ENCODE data around the gene PACS2. TPM values are rescaled to one million over a fixed set of nuclear protein-coding genes. Genes with fewer than 3 reads are reported as not detected.

PACS2 gene
- polyA plus RNA-seq, 4 donors: 46.8 to 102 (median 80.9) TPM

DNA sequence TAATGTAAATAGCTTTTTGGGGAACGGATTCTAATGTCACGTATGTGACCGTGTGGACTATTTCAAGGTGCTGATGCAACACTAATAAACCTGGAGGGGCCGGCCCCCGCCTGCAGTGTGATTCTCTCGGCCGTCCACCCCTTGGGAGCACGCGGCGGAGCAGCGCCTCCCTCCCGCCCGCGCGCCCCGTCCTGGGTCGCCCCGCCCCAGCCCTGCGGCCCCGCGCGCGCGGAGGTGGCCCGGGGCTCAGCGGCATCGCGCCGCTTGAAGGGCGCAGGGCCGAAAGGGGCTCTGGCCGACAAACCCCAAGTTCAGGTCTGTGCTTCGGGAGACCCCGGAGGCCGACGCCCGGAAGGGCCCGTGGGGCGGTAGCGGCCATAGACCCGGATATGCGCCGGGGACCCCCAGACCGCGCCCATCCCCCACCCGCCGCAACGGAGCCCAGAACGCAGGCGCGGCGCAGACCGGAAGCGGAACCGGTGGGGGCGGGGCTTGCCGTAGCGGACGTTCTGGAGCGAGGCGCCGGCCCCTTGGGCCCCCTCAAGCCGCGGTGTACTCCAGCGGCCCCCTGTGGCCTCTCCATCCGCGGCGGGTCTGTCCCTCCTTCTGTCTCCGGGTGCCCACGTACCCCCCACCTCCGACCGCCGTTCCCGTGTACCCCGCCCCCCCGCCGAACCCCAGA lies 83.6 kb downstream of the PACS2 start, which contains the start of gene TEX22:
Gene TEX22 (plus strand): TSS at position 495 of the 682 bp plus-strand sequence. CDS start 803 bp downstream, outside the sequence.
- DNase-seq (ENCODE audit: low read depth in 4 of 4, low spot score in 2 of 4): peak in 3 of 4 donors; percentile 73 to 81 (median 81)

DNA sequence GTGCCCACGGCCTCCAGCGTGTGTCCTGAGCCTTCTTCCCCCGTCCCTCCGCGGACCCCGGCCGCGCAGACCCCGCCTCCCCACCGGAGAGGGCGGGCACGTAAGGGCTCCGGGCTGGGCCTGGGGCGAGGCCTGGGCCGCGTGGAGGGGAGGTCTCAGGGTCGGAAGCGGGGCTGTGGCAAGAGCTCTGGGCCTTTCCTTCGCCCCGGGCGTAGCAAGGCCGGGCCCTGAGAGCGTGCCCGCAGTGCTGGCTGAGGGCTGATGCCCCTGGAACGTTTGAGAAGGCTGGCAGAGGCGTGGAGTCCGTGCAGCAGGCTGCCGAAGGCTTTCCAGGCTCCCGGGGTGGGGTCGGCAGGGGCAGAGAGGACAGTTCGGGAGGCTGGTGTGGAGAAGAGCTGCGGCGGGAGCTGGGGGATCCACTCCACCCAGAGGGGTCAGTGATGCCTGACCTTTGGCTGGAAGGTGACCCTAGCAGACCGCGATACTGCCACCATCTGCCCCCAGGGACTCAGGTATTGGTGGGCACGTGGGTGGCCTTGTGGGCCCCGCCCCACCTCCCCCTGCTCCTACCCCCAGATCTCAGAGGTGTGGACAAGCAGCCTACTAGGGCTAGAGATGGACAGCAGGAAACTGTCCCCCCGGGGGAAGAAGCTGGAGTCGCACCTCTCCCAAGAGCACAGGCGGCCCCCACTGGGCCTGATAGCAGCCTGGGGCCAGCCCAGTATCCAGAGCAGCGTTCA lies 84.3 kb downstream of the PACS2 start:
- DNase-seq (ENCODE audit: low read depth in 4 of 4, low spot score in 2 of 4): no peak

DNA sequence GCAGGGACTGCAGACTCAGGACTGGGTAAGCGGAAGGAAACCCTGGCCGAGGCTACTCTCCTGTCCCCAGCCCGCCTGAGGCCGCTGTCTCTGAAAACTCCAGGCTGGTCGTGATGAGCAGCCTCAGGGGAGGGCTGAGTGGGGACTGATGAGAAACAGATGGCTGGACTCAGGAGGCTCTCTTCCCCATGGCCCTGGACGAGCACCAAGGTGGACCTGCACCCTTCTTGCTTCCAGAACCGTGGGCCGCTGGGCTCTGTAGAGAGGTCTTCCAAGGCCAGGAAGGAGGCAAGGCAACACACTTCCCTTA lies 84.9 kb downstream of the PACS2 start:
- no peak for DNase-seq (ENCODE audit: low read depth in 4 of 4, low spot score in 2 of 4)

DNA sequence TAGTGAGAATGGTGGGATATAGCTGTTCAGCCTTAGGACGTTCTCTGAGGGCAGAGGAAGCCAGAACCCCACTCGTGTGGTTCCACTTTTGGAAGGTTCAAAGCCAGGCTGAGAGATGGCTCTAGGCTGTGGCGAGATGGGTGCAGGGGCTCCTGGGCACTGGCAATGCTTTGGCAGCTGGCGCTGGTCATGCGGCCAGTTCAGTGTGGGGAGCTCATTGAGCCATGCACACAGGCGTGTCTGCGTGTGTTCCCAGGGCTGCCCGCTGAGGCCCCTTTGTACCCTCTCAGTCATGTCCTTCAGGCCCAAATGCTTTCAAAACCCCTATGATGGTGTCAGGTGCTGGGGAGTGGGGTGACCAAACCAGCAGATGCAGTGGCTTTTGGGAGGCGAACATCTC lies 85.5 kb downstream of the PACS2 start:
- no peak for DNase-seq (ENCODE audit: low read depth in 4 of 4, low spot score in 2 of 4)

DNA sequence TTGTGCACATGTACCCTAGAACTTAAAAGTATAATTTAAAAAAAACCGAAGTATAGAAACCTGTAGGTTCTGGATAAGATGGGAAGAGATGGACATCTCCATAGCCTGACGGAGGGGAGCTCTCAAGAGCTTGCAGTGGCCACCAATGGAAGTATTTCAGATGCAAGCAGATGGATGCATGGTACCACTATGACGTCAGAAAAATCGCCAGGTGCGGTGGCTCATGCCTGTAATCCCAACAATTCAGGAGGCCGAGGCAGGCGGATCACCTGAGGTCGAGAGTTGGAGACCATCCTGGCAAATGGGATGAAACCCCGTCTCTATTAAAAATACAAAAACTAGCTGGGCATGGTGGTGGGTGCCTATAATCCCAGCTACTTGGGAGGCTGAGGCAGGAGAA lies 87.2 kb downstream of the PACS2 start:
- no peak for DNase-seq (ENCODE audit: low read depth in 4 of 4, low spot score in 2 of 4)

DNA sequence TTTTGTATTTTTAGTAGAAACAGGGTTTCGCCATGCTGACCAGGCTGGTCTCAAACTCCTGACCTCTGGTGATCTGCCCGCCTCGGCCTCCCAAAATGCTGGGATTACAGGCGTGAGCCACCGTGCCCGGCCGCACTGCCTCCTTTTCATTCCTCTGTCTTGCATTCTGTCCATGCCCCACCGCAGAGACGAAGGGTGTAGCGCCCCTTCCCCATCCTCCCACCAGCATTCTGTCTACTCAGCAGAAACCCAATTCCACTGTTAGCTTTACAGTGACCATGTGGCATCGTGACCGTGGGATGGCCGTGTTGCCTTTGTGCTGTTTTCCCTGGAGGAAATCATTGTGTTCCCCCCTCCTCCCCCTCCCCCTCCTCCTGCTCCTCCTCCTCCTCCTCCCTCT lies 94.0 kb downstream of the PACS2 start:
- no peak for DNase-seq (ENCODE audit: low read depth in 4 of 4, low spot score in 2 of 4)

DNA sequence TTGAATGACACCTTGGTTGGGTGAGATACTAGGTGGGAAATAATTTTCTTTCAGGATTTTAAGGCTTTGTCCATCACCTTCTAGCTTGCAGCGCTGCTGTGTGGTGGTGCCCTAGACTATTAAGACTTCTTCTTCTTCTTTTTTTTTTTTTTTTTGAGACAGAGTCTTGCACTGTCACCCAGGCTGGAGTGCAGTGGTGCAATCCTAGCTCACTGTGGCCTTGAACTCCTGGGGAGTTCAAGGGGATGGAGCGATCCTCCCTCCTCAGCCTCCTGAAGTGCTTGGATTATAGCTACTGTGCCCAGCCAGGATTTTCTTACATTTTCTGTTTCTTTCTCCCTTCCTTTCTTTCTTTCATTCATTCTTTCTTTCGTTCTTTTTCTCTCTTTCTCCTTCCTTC lies 94.8 kb downstream of the PACS2 start:
- no peak for DNase-seq (ENCODE audit: low read depth in 4 of 4, low spot score in 2 of 4)

DNA sequence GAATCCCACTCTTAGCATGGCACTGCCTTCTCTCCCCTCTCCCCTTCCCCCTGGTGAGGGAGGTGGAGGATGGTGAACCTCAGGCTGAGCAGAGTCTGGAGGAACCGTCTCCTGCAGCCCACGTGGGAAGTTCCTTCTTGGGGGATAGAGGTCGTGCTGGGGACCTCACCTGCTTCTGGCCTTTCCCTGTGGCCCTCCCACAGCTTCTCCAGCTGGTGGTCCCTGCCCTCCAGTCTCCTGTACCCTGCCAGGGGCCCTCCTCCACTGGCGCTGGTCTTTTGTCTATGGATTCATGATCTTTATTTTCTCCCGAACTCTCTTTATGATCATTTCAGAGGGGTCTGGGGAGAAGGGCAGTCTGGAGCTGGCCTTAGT lies 96.1 kb downstream of the PACS2 start:
- DNase-seq (ENCODE audit: low read depth in 4 of 4, low spot score in 2 of 4): no peak

DNA sequence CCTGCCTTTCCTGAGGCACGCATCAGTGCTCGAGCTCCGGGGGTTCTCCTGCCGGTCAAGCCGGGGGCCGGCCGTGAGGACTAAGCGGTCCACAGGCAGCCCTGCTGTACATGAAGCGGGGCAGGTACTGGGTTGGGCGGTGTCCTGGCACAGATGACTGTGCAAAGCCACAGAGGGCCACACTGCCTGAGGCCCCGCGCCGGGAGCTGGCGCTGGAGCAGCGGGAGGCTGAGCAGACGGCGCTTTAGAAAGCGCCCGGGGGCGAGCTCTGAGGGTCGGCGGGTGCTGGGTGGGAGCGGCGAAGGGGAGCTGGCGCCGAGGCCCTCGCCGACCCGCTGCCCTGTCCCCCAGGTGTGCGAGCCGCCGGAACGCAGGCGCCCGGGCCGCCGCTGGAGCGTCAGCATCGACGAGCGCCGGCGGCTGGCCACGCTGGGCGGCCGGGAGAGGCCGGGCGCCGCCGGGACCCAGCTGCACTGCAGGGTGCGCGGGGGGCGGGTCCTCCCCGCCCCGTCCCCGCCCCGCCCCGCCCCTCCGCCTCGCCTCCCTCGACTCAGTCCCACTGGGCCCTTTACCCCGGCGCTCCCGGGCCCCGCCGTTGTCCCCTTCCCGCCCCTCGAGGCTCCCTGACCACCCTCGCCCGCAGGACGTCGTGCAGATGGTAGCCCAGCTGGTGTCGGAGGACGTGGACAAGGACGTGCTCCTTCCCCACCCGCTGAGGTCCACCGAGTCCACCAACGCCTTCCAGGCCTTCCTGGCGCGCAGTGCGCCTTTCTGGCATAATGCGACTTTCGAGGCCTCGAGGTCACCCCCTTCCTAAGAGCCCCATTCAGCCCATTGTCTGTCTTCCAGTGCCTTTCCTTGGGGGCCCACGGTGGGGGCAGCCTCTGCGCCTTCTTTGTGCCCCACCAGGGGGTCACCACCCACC lies 96.7 kb downstream of the PACS2 start:
- no peak for DNase-seq (ENCODE audit: low read depth in 4 of 4, low spot score in 2 of 4)

DNA sequence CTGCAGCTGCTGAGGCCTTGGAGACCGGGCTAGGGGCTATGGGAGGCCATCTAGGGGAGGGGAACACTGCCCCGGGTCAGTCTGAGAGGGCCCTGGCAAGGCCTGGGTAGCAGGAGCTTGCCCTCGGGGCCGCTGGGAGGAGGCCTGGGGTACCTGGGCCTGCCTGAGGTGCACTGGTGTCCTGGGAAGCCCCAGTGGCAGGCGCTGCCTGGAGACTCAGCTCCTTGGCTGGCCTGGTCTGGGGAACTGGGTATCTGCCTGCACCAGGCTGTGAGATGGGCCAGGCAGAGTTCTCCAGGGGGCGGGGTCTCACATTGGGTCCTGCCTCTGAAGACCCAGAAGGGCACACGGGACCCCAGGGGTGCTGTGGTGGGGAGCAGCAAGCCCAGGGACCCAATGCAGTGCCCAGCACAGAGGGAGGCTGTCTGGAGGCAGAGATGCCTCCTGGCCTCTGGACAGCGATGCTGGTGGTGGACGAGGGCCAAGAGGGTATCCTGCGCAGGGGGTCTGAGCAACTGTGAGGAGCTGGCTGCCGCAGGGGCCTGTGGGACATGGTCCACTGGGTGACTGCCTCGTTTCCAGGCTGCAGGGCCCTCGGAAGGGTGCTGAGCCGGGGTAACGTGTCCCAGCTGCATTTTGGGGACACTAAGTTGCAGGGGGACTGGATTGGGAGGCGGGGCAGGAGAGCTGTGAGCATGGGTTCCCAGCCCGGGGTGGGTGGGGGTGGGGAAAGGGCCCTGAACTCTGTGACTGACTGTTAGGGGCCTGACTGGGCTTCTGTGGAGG lies 97.6 kb downstream of the PACS2 start:
- no peak for DNase-seq (ENCODE audit: low read depth in 4 of 4, low spot score in 2 of 4)

DNA sequence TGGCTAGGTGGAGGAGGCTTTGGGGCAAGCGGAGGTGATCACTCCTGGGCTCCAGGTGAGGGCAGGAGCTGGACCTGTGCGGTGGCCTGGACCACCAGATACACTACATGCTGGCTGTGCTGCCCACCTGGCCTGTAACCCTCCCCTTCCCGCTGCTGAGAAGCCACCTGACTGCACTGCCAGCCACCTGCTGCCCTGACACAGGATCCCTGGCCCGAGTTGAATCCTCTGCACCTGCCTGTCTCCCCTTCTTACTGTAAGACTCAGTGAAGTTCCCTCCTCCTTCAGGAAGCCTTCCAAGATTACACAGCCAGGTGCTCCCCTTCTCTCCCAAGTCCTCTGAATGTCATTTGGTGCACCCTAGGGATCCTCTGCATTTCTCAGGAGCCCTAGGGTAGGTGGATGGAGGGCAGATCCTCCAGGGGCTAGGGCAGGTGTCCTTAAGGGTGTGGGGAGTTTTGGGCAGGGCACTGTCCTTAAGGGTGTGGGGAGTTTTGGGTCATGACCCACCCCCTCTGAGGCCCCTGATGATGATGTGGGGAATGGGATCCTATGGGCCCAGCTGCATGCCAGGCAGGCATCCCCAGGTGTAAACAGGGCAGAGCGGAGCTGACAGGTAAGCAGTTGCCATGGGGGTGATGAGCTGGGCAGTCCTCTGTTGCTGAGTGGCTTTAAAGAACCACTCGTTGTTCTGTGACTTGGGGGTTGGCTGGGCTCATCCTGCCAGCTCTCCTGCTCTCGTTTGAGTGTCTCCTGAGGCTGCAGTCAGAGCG lies 98.4 kb downstream of the PACS2 start:
- no peak for DNase-seq (ENCODE audit: low read depth in 4 of 4, low spot score in 2 of 4)

DNA sequence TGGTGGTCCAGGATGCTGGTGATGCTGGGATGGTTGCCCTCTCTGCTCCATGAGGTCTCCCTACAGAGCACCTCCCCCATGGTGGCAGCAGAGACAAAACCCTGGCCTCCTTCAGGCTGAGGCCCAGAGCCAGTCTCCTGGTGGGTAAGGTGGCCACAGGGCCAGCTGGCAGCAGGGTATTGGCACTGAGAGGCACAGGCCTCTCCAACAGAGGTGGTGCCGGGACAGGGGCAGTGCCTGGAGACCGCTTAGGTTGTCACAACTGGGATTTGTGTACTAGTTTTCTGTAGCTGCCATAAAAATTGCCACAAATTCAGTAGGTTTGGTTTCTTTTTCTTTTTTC lies 99.0 kb downstream of the PACS2 start:
- no peak for DNase-seq (ENCODE audit: low read depth in 4 of 4, low spot score in 2 of 4)

DNA sequence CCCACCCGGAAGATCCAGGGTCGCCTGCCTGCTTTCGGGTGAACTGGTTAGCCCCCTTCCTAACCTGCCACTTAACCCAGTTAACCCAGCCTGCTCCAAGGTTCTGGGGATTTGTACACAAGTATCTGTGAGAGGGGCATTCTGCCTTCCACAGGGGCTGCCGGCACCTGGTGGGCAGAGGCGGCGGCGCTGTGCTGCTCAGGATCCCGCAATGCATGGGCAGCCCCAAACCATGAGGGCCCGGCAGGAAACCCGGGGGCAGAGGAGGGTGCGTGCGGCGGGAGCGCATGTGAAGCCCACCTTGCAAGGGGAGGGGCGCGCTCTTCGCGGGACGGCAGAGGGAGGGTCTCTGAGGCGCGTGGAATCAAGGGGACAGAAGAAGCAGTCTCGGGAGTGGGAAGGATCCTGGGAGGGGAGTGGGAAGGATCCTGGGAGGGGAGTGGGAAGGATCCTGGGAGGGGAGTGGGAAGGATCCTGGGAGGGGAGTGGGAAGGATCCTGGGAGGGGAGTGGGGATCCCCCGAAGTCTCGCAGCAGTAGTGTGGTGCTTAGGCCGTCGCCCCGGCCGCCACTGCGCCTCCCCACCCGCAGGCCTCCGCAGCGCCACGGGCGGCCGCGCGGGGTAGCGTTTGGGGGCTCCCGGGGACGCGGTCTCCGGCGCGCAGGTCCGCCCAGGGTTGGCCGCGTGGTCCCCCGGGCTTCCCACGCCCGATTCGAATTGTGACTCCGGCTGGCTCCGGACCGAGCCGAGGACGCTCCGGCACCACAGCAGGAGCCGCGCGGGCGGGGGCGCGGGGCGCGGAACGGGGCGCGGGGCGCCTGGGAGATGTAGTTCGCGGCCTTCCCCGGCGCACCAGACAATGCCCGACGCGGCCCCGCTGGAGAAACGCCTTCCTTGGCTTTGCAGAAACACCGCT lies 100.2 kb downstream of the PACS2 start:
- DNase-seq (ENCODE audit: low read depth in 4 of 4, low spot score in 2 of 4): peak in 1 of 4 donors; percentile 42

DNA sequence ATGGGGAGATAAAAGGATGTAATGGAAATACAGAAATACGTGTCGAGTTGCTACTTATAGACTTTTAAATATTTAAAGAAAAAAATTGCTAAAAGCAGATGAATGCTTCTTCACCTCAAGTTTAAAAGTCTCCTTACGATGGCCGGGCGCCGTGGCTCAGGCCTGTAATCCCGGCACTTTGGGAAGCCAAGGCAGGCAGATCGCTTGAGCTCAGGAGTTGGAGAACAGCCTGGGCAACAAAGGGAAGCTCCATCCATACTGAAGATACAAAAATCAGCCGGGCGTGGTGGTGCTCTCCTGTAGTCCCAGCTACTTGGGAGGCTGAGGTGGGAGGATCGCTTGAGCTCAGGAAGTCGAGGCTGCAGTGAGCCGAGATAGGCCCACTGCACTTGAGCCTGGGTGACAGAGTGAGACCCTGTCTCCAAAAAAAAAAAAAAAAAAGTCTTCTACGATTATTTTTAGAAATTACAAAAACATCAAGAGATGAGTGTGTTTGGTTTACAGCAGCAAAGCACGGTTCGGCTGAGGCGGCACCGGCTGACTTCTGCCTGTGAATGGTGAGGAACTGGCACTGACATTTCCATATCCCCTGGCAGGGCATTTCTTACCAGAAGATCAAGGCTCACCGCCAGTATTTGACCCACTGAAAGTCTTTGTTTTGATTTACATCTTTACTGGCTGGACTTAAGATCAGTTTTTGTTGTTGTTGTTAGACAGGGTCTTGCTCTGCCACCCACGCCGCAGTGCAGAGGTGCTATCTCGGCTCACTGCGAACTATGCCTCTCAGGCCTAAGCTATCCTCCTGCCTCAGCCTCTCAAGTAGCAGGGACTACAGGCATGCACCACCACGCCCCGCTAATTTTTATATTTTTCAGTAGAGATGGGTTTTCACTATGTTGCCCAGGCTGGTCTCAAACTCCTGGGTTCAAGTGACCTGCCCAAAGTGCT lies 101.2 kb downstream of the PACS2 start:
- DNase-seq (ENCODE audit: low read depth in 4 of 4, low spot score in 2 of 4): no peak

DNA sequence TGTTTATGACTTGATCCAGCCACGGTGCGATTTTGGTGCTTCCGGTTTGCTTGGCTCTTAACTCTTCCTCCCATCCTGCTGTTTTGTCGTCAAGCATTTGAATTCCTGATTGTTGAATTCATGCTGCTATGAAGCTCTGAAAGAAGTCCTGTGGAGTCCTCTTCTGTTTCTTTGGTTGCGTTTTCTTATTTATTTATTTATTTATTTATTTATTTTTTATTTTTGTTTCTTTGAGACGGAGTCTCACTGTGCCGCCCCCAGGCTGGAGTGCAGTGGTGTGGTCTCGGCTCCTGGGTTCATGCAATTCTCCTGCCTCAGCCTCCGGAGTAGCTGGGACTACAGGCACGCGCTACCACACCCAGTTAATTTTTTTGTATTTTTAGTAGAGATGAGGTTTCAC lies 102.1 kb downstream of the PACS2 start:
- no peak for DNase-seq (ENCODE audit: low read depth in 4 of 4, low spot score in 2 of 4)

DNA sequence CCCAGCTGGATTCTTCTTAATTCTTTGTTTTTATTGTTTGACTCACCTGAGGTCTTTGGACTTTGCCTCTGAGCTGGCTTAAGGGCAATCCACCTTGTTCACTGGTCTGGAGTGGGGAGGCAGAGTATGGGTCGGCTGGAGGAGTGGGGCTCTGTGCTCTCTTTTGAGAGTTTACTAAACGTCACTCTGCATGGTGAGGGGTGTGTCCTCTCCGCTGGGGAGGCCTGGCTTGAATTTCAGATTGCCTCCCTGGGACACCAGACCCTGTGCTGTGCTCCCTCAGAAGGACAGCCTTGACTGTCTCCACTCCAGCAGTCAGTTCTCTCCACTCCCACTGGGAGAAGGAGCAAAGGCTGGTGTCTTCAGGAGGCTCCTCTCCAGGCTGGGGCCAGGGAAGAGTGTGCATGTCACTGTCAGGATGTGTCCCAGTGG lies 103.2 kb downstream of the PACS2 start:
- no peak for DNase-seq (ENCODE audit: low read depth in 4 of 4, low spot score in 2 of 4)

DNA sequence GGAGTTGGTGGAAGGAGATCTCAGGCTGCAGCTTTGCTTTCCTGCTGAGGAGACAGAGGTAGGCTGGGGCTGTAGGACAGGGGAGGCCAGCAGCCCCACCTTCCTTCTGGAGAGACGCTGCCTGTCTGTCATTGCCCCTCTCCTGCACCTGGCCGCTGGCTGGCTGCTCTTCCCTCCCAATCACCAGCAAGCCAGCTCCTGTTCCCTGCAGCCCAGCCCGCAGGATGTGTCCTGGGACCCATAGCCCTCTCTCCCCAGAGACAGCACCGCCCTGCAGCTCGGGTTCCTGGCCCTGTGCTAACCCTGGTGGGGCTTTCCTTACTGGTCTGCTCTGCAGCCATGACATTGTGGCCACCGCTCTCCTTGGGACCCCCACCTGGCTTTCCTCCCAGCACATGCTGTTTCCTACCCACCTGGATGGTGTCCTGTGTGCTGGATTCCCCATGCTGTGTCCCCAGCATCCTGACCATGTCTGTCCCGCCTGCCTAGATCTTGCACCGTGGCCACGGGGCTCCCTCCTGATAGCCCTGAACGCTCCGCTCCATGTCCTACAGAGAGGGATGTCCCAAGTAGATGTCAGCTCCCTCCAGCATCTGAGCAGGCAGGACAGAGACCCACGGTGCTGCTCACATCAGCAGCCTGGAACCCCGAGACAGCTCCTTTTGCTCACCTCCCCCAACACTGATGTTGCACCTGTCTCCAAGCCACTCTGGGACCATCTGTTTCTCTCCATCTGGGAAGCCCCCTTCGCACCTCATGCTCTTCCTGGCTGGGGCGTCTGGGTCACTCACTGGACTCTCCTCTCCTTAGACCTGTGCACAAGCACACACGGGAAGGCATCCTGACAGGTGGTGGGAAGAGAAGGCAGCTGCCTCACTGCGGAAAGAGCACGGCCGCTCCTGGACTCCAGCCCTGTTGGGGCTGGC lies 104.0 kb downstream of the PACS2 start:
- no peak for DNase-seq (ENCODE audit: low read depth in 4 of 4, low spot score in 2 of 4)

Measured in left renal cortex interstitium (tissue), 4 donors.